ENCODE measurements around the gene ATG2B.

- TF ChIP-seq CTCF (IDR thresholded peaks at IDR 0.05; ENCODE audit: borderline replicate concordance, extremely low read depth, low read length, poor library complexity, severe bottlenecking) (no peak), EZH2 (IDR thresholded peaks at IDR 0.05; ENCODE audit: borderline replicate concordance, low read depth, low read length, severe bottlenecking) (no peak)
Measured at GRCh38 chr14:96263347-96264199, 99.6 kb downstream of the ATG2B start.

Measured in DND-41 (cell line).